ENCODE measurements around the gene SCAI.
"Not testable (repeated sequence)": the region's sequence is repeated elsewhere in the genome, so short reads cannot be mapped to it uniquely, and the experiment has no call there.

Gene SCAI

DNA sequence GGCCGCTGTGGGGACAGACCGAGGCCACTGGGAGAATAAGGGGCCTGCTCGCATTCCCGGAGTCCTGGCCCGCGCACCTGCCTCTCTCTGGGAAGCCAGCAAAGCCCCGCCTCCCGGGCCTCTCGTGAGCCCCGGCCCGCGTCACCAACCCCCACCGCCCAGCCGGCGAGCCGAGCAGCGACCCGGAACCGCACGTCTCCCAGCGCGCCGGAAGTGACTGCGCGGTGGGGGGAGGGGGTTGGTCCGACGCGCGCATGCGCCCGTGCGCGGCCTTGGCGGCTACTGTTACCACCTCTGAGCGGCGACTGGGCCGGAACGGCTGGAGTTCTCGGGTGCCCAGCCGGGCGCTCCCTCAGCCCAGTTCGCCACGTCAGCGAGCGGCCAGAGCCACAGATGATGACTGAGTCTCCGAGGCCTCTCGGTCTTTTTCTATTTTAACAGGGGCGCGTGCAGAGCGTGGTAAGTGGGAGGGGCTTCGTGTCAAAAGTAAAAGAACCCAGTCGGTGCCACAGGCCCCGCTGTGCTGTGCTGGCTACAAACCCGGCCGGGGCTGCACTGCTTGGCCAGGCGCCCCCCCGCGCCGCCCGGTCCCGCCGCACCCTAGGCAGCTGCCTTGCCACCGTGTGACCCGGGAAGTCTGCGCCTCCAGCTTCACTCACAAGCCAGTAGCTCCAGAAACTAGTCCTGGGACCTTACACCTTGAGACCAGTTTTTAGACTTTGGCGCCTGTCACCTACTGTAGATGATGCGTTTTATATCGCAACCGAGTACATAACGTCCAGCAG lies 202.2 kb downstream of the SCAI start, which contains the start of gene GOLGA1:
Gene GOLGA1, minus strand, starts transcription at position 190 of the 785 bp plus-strand sequence. CDS start 2,372 bp downstream, outside the sequence.
- peak; percentile 91 for DNase-seq

DNA sequence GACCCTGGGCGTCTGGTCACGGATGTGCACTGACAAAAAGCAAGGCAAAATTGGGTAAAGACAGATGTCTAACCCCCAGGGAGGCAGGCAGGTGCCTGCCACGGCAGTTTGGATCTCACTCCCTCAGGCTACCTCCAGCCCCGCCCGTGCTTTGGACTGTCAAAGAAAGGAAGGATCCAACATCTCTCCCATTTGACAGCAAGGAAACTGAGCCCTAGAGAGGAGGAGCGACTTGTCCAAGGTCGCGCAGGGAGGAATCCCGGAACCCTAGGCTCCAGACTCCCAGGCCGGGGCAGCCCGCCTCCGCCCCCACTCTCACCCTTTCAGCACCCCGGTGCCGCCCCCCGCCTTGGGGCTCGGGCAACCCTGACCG lies 202.8 kb downstream of the SCAI start:
- DNase-seq = peak; percentile 64

DNA sequence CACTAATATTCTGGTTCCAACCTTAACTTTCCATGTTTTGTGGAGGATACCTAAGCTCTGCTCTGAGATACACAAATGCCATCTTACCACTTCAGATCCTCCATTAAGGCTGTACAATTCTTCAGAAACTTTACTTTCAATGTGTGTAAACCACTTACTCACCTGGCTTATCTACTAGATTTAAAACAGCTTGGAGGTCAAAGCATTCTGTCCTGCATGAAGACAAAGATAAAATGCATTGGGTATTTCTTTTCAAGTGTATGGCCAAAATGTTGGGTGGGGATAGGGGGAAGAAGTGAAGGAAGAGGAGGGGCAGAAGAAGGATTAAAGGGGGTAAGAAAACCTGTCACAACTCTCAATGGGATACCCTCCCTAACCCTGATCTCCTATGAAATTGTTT lies 203.4 kb downstream of the SCAI start:
- DNase-seq = no peak

DNA sequence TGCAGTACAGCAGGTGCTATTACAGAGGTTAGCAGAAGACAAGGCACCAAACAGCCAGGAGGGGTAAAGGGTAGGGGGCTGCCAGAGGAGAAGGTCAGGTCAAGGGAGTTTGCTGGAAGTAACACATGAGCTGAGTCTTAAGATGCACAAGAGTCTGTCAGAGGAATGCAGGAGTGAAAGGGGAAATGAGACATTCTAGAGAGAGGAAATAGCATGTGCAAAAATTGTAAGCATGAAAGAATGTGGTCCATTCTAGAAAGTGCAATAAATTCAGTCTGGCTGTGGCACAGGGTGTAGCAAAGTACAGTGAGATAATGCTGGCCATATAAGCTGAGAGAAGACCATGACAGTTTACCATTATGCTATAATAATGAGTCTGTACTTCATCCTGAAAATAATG lies 209.0 kb downstream of the SCAI start:
- no peak for DNase-seq

DNA sequence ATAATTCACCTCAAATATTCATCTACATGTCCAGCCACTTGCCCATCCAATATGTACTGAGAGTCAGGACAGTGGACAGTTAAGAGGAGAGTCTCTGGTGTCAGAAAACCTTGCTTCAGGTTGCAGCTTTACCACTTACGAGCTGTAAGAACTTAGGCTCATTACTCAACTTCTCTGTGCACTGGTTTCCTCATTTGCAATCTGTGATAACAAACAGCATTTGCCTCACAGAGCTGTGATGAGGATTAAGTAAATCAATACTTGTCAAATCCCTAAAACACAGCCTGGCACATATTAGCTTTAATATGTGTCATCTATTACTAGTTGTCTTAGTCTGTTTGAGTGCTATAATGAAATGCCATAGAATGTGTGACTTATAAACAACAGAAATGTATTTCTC lies 211.0 kb downstream of the SCAI start:
- DNase-seq = no peak

DNA sequence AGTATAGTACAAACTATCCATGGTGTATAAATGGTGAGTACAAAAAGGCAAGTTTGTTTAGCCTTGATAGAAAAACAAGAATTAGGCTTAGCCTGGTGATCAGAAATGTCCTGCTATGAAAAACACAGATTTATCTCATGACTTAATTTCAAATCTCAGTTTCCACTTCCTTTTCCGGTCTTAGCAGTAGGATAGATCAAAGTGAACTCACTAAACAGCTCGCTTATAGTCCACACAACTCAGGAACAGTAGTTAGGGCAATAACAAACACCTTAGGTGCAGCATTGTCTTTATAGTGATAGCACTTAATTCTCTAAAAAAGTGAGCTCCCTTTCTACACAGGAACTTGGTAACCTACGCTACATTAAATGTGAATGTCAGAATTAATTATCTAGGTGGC lies 213.9 kb downstream of the SCAI start:
- no peak for DNase-seq

DNA sequence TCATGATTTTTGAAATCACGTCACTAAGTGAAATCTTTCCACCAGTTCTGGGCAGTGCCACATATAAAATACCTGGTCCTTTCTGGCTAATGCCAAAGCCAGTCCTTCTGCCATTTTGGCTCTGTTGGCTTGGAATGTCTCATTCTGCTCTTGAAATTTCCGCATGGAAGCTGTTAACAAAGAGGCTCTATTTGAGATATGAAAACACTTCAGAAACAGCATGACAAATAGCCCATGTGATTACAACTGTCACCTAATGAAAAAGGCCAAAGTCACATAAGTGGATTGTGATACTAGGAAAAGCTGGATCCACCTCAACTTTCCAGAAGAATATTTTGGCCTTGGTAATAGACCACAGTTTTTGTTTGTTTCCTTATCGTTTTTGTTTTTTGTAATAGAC lies 215.2 kb downstream of the SCAI start:
- no peak for DNase-seq

DNA sequence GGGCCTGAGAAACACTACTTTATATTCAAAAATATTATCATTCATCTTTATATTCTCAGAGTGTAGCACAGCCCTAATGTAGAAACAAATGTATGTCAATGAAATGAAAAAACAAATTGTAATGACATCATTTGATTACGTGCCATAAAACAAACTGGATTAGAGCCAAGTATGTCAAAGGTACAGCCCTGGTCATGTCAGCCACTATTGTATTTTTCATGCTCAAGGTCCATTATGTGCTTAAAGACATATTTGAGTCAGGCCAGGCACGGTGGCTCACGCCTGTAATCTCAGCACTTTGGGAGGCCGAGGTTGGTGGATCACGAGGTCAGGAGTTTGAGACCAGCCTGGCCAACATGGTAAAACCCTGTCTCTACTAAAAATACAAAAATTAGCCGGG lies 222.9 kb downstream of the SCAI start:
- not testable (repeated sequence) for DNase-seq

DNA sequence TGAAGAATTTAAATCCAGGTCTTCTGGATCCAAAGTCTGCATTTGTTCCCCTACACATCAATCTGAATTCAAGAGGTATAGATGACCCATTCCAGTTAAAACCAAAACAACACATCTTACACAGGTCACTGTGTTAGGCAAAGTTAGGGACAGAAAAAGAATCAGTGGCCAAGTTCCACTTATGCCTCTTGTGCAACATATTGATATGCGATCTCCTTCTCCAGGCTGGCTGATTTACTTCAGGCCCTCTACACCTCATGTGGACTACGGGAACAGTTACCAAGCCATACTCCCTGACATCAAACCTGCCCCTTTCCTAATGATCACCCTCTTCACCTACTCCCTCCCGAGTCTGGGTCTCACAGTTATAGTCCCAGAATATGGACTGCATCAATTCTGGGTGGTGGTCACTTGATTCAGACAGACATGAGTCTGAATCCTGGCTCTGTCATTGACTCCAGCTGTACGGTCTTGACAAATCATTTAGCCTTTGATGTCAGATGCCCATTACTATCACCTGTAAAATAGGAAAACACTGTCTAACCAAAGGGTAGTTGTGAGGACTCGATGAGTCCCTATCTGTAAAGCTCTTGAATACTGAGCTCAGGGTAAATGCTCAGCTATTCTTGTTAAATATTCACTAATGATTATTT lies 228.4 kb downstream of the SCAI start:
- DNase-seq = no peak

DNA sequence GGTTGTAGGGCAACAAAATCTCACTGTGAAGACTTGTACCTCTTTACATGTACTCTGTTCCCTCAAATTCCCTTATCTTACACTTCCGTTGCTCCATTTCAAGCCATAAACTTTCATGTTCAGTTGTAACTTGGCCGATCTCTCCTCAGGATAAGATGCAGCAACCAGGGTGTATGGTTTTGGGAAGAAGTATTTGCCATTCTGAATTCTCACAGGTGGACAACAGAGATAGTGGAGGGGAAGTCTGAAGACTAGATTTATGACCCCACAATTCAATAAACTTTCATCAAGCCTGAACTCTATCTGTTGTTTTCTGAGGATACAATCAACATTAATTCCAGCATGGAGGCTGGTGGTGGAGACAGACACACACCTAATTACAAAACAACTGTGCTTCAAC lies 229.9 kb downstream of the SCAI start:
- no peak for DNase-seq

DNA sequence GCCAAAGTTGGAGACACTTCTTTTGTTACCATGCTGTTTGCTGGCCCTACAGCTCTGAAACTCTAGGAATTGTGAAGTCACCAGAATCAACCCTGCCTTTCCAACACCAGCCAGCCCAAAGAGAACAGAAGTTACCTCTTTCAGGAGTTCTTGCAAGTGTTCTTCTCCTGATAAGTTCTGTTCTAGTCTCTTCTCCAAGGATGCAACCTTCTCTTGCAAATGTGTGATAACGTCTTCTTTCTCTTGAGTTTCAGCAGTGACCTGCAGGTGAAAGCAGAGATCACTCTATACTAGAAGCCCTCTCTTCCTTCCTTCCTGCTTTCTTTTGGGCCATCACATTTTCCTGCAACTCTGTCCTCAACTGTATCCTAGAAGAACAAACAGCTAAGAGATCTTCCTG lies 231.6 kb downstream of the SCAI start:
- DNase-seq = no peak

DNA sequence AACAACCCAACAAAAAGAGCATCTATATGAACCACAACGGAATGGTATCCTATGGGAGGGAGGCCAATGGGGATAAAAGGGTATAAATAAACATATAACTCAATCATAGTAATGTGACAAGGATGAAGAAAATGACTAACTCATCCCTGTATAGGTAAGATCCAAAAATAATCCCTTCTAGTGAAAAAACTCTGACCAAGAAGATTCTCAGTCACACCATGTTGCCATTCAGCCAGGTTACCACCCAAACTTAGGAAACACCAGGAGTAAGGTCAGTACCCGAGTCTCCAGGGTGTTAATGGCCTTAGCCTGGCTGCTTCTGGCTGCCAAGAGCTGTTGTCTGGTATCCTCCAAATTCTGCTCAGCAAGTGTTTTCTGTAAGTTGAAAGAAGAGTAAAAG lies 235.2 kb downstream of the SCAI start:
- no peak for DNase-seq

DNA sequence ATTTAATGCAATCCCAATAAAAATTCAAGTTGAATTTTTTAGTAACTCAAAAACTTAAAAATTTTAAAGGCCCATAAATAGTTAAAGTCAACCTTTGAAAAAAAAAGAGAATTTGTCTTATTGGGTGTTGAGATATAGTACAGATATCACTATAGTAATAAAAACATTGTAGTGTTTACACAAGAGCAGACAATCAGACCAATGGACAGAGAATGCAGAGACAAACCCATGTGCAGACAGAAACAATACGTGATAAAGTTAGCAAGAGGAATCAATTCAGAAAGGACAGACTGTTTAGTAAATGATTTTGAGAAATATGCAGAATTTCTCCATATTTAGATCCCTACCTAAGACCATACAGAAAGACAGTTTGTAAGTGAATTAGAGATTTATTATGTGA lies 236.4 kb downstream of the SCAI start:
- no peak for DNase-seq

DNA sequence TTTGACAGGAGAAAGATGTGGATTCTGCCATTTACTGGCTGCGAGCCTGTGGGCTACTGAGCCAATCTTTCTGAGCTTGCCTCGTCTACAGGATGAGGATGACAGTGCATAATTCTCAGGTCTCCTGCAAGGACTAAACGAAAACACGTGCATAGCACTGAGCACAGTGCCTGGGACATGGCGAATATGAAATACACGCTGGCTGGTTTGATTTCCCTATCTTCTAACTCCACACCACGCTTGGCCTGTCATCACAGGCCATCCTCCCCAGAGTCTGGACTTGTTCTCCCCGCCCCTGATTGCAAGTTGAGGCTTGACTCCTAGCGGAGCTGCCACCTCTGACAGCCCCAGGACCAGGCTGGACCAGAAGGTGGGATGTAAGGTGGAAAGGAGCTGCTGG lies 243.5 kb downstream of the SCAI start:
- DNase-seq = no peak

DNA sequence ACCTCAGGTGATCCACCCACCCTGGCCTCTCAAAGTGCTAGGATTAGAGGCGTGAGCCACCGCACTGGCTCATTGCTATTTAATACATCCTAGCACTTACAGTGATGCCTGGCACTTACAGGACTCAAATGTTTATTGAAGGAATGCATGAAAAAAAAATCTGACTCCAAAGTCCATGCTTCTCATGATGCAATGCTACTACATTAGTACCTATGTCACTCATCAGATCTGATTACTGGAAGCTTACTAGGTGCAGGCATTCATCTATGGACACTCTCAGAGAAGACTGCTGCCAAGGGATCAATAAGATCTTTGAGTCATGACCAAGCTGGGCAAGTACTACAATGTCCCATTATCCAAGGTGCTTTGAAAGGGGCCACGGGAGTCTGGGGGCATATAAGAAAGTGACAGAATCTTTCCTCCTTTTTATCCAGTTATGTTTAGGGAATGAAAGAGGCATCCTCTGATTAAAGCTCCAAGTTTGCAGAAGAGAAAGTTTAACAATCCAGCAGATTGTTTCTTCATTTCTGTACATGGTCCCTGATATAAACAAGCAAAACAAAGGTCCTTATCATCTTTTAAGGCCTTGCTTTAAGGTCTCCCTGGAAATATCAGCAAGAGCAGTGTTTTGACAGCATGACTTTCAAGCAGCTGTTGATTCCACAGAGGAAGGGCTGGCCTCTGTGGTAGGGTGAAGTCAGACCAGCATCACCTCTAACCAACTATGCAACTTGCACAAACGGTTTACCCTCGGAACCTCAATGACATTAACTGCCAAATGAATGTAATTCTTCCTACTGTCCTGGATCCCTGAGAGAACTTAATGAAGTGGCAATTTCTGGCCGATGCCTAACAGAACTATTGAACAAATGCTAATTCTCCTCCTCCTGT lies 245.5 kb downstream of the SCAI start:
- no peak for DNase-seq

DNA sequence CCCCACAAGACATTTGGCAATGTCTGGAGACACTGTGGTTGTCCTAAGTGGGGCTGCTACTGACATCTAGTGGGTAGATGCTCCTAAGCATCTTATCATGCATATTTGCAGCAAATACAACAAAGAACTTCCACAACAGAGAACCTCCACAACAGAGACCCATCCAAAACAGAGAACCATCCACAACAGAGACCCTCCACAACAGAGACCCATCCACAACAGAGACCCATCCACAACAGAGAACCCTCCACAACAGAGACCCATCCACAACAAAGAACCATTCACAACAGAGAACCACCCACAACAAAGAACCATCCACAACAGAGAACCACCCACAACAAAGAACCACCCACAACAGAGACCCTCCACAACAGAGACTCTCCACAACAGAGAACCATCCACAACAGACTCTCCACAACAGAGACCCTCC lies 248.6 kb downstream of the SCAI start:
- no peak for DNase-seq

DNA sequence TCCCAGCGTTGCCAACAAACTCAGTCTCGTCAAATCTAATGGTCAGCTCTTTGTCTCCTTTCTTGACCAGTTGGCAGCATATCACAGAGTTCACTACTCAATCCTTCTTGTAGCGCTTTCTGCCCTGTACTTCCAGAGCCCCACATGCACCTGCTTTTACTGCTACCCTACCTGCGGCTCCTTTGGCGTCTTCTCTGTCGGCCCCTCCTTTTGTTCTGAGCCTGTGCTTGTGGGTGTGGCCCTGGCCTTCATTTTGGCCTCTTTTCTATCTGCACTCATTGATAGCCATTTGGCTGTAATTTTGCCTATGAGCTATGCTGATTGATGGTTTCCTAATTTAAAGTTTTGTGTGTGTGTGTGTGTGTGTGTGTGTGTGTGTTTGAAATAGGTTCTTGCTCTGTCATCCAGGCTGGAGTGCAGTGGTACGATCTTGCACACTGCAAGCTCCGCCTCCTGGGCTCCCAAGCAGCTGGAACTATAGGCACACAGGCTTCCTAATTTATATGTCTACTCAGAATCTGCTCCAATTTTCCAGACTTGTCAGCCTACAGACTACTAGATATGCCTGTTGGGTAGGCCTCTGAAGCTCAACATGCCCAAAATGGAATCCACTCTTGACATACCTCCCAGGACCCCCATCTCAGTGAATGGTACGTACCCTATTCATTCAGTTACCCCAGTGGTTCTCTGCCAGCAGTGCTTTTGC lies 249.1 kb downstream of the SCAI start:
- no peak for DNase-seq

All from NCI-H1092 (cell line).